Measurements from ENCODE around the gene DYNC1LI1.

Gene DYNC1LI1

GRCh38 chr3:32492684-32493436 lies 77.8 kb downstream of the DYNC1LI1 start:
- no peak for DNase-seq (ENCODE audit: low read depth, low spot score)

DNA sequence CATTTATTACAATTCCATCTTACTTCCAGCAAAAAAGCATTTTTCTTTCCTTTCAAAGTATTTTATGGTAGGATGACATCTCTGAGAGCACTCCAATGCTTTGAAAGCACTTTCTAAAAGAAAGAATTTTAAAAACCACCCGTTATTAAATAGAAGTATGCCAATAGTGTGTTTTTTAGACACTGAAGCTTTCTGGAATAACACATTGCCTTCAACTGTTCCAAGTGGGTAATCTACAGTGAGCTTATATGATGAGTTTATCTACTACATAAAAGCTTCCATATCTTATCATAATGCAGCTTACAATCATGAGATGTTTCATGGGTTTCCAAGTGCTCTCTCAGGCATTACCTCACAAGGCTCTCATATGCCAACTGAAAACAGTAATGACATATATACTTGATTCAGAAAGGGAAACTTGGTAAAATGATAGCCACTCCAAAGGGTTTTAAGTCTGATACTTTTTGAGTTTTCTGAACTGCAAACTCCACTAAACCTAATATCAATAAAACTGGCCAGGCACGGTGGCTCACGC lies 82.1 kb downstream of the DYNC1LI1 start:
- no peak for DNase-seq (ENCODE audit: low read depth, low spot score)

DNA sequence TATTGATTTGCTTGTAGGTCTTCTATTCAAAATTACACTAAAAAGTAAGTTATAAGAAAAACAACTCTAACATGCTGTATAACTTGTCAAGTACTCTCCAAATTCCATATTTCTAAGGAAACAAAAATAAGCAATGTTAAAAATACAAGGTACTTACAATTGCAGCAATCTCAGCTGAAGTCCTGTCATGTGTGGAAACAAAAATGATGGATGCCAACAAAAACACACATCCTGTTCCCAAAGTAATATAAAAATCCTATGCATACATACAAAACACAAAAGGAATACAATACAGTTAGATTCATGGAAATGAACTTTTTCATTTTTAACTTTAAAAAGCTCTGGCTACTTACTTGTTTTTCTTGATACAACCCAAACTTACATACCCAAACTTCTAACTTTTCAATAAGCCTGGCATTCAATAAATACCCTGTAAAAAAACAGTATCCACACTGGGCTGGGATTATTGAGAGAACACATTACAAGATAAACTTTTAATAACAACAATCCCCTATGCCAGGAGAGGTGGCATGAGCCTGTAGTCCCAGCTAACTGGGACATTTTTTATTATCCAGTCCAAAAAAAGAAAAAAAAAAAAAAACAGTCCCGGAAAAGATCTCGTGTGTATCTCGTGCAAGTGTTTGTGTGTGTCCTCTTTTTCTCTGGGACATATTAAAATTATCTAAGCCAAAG lies 82.7 kb downstream of the DYNC1LI1 start:
- no peak for DNase-seq (ENCODE audit: low read depth, low spot score)

DNA sequence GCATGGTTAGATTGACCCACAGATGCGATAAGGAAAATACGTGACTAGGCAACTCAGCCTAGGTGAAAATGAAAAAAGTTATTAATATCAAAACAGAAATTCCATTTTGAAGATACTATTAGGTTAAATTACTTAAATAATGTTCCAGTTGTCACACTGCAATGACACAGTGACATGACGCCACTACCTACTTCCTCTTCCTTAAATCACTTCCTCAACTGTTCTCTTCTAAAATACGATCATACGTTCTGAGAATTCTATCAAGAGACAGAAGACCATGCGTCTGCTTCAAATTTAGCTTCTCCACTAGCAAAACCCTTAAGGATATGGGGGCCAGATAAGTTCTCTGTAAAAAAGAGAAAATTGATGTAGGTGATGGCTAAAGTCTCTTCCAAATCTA lies 86.2 kb downstream of the DYNC1LI1 start:
- DNase-seq (ENCODE audit: low read depth, low spot score) = no peak

- DNase-seq (ENCODE audit: low read depth, low spot score) = no peak
Measured at GRCh38 chr3:32483772-32484171, 86.9 kb downstream of the DYNC1LI1 start.

GRCh38 chr3:32482693-32483092 lies 88.0 kb downstream of the DYNC1LI1 start:
- DNase-seq (ENCODE audit: low read depth, low spot score) = no peak

DNA sequence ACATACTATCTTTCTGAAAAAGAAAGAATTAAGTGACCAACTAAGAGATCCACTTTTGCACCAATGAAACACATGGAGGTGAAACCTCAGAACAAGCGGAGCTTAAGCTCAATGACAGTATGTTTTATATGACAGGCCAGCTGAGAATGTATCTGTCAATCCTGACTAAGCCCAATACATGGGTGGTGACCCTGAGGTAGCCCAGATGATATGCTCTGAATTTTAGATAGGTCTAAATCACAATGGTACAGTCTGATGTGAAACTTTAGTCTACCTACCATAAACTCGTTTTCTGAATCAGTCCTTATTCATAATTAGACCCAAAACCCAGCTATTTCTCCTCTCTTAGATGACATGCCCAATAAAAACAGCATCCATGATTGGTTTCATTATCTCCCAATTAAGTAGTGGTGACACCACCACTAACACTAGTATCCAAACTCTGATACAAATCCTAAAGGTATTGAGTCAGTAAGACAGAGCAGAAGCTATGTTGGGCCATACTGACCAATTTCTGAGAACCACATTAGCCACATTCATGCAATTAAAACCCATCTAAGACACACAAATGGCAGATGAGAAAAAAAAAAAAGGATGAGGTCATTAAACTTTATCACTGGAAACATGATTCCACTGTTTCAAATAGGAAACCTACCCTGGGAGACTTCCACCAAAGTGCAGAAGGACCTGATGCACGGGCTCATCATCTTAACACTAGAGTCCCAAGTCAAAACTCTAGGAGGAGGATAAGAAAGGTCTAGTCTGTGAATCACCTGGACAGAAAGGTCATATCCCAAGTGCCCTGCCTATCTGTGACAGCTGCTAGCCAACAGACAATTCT lies 88.6 kb downstream of the DYNC1LI1 start:
- no peak for DNase-seq (ENCODE audit: low read depth, low spot score)

DNA sequence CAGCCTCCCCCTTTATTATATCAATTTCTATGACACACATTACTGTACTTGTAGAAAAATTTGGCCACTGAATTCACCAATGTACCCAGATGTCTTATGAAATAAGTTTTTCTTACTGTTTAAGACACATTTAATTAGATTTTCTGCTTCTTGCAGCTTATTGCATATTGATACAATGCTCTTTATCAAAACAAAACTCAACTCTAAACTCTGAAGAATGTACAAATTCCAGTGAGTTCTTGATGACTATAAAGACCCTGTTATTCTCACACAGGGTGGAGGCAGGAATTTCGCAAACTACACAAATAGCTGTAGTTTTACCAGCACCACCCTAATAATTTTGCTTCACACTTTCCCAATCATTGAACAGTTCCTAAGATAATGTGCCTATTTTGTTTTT lies 90.1 kb downstream of the DYNC1LI1 start:
- DNase-seq (ENCODE audit: low read depth, low spot score) = no peak
